Activated CD4-positive, alpha-beta T cell treated with anti-CD3 and anti-CD28 coated beads, Interleukin-2, amount 50 U/mL, for 1 hour (primary cell): Measurements from ENCODE around the gene ACIN1.
A peak's percentile ranks its signal among the peaks of the same experiment; 100 is the strongest.
"Not testable (repeated sequence)": the region's sequence is repeated elsewhere in the genome, so short reads cannot be mapped to it uniquely, and the experiment has no call there.

ENCODE experiments used
- DNase-seq: peaks from one replicate; pipeline ENCODE4 v3.0.0-alpha.2; 2020

The ACIN1 gene

DNA sequence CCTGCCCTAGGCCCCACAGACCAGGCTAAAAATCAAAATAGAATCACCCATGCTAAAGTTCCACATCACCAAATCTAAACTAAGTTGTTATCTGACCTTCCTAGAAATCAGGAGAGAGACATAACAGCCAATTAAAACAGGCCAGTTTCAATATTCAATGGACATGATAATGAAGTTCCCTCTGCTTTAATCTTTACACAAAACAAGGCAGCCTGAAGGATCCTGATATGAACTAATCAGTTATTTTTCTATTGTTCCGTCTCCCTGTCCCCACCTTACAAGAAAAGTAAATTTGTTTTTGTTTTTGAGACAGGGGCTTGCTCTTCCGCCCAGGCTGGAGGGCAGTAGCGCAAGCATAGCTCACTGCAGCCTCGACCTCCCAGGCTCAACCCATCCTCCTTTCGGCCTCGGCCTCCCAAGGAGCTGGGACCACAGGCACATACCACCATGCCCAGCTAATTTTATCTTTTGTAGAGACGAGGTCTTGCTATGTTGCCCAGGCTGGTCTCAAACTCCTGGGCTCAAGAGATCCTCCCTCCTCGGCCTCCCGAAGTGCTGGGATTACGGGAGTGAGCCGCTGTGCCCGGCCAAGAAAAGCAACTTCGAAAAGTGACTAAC lies 29.5 kb upstream of the ACIN1 start:
- no peak for DNase-seq

DNA sequence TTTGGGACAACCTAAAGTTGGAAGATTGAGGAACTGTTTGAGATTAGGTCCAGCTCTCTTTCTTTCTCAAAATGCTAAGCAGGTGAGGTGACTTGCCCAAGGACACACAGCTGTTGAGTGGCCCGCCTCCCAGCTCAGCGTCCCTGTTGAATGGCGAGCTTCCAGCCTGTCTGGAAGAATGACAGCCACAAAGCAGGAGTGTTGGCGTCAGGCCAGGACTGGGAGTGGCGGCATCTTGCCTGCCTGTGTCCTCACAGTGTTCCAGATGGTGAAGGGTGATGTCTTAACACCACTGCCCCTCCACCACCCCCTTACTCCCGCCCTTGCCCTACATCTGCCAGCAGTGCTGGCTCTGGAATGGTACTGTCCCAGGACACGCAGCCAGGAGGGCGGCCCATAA lies 28.5 kb upstream of the ACIN1 start:
- no peak for DNase-seq

DNA sequence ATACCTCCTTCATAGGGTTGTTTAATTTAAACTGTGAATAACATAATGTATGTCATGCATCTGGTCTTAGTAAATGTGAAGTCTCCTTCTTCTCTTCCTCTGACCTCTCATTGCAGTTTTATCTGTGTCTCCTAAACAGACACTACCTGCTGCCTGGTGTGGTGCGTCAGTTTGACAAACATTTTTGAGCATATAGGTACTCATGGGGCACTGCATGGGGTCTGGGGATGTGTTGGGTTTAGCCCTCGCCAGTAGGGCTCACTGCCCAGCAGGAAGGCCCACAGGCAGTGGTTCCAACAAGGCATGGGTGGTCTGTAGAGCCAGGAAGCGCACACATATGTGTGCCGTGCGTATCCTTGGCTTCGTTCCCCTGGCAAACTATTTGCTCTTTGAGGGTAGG lies 27.1 kb upstream of the ACIN1 start:
- no peak for DNase-seq

DNA sequence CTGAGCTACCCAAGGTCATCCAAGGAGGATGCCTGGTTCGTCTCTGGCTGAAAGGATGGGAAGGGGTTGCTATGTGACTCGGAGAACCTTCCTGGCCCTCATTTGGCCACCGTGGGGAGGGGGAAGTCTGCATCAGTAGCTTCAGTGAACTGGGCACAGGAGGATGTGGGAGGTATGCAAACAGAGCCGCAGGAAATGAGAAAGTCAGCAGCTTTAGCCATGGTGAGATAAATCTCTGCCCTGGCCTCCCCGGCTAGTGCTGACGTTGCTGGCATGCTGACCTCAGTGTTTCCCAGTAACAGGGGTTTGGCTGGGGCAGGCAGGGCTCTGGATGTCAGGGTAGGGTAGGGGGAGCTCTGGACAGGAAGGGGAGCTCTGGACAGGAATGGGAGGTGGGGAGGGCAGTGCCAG lies 26.4 kb upstream of the ACIN1 start:
- no peak for DNase-seq

DNA sequence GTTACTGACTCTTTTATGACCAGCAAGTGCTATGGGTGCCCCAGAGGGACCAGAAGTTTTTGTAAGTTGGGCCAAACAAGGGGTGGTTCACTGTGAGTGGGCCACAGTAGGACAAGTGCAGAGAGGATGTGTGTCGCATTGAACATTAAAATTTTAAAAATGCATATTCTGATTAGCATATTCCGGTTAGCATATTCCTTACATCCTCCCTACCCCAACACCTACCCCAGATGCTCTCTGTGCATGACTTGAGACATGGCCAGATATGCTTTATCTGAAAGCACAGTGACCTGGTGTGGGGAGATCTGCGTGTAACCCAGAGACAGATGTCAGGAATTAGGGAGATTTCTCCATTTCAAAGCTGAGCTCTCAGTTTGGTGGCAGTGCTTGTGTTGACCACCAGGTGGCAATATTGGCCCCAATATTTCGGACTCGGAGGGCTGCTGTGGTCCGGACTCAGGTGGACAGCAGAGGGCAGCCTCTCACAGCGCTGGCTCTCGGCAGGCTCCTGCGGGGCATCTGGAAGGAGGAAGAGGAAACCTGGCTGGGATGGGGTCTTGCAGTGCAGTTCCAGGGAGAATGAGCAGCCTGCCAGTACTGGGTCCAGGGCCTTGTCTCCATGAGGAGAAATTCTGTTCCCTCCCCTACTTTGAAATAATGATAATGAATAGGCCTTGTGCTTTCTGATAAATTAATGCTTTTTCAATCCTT lies 25.8 kb upstream of the ACIN1 start:
- DNase-seq: peak; percentile 73

DNA sequence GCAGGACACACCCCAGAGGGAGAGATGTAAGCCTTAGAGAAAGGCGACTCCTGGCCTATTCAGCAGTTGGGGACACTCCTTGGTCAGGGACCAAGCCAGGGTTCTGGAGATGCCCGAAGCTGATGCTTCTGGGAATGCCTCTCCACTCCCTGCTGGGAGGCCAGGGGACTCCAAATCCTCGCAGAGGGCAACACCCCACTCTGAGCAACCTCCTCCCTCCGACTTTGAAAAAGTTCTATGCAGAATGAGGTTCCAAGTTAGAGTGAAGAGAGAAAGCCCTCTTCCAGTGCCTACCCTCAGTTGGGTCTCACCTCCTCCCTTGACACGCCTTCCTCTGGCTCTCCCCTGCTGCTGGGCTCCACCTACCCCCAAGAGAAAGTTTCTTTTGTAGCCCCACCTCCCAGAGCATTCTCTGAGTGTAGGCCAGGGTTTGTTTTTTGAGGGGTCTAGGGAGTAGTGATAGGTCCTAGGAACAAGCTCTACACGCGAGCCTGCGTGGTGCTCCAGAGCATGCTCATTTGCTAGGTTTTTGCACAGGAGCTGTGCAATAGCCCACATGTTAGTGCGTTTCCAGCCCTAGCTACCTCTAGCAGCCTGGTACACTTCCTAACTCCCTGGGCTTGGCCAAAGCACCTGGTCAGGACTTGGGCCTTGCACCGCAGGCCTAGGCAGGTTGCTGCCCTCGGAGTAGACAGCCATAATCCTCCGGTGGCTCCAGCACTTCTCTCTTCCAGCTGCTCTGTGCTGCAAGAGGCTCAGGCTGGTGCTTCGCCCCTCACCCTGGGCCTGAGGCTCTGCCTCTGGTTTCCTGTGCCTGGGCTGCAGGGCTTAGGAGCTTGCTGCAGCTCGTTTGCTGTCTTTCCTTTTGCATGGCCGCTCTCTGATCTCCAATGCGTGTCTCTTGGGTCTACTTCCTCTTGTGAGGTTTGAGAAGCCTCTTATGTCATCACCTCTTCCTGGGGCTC lies 24.7 kb upstream of the ACIN1 start:
- peak; percentile 30 for DNase-seq

DNA sequence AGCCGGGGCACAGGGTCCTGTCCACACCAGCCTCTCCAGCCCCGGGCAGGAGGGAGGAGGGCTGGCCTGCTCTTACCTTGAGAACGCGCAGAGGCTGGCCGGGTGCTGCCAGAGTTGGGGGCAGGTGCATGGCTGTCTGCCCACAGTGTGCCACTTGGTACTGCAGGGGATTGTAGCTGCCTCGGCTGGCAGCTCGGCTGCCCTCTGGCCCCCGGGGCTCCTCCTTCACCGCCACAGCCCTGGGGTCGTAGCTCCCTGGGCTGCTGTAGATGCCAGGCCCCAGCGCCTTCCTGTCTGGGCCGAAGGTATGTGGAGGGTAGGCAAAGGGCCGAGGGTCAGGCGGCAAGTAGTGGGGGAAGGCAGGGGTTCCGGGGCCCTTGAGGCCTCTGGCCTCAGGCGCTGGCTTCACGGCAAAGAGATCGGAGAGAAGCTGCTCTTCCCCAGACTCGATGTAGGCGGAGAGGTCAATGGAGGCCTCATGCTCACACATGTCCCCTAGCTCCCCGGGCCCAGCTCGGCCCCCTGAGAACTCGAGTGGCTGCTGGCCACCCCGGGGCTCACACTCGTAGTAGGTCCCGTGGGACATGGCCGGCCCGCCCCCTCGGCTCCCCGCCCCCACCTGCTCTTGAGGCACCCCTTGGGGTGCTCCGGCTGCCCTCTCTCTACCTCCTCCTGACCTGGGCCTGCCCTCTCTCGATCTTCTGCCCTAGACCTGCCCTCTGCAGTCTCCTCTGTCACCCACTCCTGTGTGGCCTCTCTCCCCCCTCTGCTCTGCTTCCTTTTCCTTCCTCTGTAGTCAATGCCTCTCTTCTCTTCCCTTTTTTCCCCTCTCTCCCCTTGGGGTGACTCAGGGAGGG lies 23.8 kb upstream of the ACIN1 start, which contains the start of gene CEBPE:
TSS of gene CEBPE (minus strand) at position 750 of the 857 bp plus-strand sequence. CDS start at position 586, 164 bp downstream.
- DNase-seq: no peak

DNA sequence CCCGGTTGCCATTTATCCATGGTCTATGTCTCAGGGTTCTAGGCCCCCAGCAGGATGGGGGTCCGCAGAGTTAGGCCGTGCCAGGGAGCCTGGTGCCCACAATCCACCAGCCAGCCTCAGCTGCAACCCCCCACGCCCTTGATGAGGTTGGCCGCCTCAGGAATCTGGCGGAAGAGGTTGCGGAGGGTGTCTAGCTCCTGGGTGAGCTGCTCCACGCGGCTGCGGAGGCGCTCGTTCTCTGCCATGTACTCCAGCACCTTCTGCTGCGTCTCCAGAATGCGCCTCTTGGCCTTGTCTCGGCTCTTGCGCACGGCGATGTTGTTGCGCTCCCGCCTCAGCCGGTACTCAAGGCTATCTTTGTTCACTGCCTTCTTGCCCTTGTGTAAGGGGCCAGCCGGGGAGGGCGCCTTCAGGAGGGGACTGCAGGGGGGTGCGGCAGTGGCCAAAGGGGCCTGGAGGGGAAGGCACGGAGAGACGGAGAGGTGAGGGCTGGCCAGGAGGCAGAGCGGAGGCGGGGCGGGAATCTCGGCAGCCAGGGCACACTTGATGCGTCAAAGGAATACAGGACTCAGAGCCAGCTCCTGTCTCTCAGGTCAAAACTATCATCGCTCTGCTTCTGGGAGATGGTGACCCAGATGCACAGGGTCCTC lies 22.6 kb upstream of the ACIN1 start:
- DNase-seq: no peak

DNA sequence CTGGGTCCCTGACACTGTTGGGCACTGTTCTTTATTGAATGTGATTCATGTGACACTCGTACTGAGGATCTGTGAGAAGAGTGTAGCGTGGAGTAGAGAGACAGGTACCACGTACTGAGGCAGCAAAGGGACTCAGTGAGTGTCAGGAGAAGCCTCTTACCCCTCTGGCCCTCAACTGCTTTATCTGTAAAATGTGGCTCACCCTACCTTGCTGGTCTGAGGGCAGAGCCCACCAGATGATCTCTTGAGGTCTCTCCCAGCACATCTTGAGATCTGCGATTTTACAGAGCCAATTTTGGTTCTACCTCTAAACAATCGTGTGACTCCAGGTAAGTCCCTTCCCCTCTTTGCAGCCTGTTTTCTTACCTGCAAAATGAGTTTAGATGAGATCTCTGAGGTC lies 21.0 kb upstream of the ACIN1 start:
- no peak for DNase-seq

DNA sequence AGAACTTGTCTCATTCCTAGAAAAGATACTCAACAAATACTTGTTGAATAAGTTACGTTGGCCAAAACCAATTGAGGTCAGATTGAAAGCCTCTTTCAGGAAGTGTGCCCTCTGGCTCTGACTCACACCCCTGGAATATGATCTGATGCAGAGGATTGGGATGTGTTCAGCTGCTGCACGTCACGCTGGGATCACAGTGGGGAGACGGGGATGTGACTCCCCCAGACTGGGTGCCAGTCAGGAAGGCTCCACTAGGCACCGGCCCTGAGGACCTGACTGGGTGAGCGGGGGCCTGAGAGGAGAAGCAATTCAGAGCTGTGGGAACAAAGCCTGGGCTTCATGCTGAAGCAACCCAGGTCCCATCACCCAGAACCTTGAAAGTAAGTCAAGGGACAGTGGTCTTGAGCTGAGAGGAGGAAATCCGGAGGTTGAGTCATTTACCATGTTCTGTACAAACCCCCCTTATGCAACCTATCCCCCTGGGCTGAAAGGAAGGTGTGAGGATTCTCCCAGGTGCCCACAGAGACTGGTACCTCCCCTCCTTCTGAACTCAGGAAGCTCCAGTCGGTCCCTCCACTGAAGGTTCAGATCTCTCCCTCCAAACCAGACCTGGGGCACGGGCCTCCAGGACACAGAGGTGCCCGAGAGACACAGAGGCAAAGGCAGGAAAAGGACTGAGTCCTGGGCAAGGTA lies 20.2 kb upstream of the ACIN1 start:
- DNase-seq: no peak

DNA sequence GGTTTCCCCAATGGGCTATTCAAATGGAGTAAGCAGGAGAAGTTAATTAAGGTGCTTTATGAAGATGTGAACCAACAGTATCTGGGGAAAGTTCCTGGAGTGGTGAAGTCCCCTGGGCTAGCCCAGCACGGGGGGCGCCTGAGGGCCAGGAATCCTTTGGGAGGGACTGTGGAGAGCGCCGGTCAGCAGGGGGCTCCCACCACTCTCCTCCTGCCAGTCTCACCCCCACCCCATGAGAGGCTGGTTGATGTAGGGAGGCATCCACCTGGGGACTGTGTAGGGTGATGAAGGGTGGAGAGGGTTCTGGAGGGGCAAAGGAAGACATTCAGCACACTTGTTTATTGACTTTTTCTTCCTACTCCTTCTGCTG lies 19.7 kb upstream of the ACIN1 start:
- no peak for DNase-seq

DNA sequence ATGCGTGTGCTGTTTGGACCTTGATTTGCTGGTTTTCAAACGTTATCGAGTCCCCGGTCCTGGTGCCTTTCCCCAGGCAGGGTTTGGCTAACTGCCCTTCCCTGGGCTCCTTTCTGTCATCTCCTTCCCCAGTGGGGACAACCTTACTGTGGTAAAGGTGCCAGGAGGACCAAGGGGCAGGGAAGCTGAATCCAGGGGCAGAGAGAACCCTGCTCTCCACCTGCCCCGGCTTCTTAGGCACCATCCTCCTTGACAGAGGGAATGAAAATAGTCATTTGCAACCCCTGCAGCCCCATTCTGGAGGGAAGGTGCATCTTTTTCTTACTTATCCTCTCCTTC lies 19.2 kb upstream of the ACIN1 start:
- no peak for DNase-seq

DNA sequence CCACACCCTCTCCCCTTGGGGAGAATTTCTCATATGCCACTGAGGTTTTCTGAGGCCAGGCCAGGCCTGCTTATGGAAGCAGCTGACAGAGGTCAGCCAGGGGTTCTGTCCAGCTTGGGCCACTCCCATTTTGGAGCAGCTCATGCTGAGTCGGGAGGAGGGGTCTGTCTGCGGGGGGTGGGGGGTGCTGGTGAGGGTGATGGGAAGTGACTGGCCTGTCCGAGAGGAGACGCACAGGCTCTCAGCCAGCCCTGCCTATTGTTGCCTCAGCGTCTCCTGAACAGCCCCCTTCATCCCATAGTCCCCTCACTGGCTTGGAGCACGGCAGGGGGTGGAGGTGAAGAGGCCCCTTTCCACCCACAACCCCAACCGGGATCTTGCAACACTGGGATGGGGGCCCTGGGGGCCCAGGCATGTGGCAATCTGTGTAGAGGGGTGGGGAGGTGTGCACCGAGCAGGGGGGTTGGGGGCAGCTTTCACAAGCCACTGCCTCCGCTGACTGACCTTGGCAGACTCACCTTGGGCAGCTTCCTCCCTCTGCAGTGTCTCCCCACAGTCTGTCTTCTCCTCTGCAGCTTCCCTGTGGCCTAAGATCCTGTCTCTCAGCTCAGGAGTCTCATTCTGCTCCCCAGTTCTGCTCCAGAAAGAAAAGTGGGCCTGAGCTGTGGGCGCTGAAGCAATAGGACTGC lies 18.6 kb upstream of the ACIN1 start:
- no peak for DNase-seq

DNA sequence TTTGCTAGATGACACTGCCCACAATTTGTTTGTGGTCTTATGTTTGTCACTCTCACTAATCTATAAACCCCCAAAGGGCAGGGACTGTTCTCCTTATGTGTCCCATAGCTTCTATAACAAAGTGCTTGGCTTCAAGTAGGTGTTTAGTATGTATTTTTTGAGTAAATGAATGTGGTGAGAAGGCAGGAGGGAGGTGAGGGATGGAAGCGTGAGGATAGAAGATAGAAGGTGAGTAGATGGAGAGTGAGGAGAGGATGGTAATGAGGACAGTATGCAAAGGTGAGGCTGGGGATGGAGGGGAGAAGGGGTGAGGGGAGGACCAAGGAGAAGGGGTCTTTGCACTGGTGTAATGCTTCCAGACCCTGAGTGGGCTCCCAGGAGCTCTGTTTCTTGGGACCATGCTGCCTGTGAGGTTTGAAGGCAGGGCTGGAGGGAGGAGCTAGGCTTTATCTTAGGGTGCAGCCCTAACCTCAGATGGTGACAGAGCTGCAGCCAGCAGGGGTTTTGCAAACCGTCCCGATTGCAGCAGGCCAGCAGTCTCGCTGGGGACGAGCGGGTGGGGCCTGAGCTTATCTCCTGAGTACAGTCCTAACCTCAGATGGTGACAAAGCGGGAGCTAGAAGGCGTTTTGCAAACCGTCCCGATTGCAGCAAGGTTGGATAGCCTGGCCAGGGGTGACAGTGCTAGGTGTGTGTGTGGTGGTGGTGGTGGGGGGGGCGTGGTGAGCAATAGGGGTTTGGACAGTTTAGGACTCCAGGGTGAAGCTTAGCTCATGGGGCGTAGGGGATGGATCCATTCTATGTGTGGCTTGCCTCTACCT lies 17.6 kb upstream of the ACIN1 start:
- no peak for DNase-seq

DNA sequence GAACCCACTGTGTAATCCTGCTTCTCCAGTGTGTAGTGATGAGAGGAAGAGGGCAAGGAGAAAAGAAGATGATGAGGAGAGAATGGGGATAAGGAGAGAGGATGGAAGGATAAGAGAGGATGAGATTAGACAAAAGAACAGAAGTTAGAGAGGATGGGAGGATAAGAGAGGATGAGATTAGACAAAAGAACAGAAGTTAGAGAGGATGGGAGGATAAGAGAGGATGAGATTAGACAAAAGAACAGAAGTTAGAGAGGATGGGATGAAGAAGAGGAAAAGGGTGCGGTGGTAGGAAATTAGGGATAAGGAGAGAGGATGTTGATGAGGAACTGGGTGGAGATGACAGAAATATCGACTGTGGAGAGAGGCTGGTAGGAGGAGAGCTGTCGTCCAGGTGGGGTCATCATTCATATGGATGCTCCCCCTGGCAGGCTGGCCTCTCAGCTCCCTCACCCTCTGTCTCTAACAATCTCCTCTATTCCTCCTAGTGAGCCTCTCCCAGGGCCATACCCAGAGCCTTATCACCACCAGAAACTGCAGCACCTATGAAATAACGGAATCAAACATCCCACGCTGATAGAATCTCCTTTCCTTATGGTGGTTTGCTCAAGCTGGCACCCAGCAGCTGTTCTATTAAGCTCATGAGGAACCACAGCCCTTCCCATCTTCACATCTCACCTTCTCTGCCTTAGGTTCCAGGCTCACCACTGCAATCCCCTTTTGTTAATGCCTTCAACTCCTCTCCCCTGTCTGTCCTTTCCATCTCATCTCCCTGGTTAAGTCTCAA lies 15.8 kb upstream of the ACIN1 start:
- no peak for DNase-seq

DNA sequence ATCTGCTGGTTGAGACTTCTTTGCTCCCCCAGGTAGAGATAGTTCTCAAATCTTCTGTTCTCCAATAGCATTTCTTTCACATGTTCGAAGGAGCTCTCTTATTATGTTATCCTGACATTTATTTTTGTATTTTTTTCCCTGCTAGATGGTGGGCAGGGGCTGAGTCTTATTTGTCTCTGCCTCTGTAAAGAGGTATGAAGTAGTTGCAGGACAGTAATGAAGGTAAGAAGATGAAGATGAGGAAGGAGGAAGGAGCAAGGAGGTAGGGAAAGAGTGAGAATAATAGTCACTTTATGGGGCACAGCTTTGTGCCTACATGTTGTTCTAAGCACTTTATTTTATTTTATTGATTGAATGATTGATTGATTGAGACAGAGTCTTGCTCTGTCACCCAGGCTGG lies 14.8 kb upstream of the ACIN1 start:
- no peak for DNase-seq

DNA sequence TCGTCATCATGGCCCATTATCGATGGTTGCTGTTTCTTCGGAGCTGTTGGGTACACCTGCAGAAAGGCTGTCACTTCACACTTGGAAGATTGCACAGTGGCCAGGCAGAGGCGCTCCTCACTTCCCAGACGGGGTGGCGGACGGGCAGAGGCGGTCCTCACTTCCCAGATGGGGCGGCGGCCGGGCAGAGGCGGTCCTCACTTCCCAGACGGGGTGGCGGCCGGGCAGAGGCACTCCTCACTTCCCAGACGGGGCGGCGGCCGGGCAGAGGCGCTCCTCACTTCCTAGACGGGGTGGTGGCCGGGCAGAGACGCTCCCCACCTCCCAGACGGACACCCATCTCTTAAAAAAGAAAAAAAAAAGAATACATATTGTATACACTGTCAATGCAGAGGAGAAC lies 13.2 kb upstream of the ACIN1 start:
- not testable (repeated sequence) for DNase-seq

DNA sequence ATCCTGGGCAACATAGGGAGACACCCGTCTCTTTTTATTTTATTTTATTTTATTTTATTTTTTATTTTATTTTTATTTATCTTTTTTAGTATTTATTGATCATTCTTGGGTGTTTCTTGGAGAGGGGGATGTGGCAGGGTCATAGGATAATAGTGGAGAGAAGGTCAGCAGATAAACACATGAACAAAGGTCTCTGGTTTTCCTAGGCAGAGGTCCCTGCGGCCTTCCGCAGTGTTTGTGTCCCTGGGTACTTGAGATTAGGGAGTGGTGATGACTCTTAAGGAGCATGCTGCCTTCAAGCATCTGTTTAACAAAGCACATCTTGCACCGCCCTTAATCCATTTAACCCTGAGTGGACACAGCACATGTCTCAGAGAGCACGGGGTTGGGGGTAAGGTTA lies 12.7 kb upstream of the ACIN1 start:
- not testable (repeated sequence) for DNase-seq

DNA sequence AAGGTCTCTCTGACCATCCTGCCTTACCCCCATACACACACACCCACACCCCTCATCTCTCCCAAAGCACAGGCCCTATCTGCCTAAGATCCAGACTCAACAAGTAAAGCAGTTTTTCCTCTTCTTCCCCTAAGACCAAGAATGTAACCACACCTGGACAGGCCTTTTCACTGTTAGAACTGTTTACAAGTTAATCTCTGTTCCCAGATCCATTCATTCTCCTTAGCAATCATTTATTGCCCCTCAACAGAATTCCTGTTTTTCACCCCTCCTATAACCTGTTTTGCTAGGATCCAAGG lies 11.8 kb upstream of the ACIN1 start:
- no peak for DNase-seq
